ENCODE measurements around the gene SETBP1. TPM values are rescaled to one million over a fixed set of nuclear protein-coding genes. Genes with fewer than 3 reads are reported as not detected.

The SETBP1 gene
- total RNA-seq, 1 donor = 22.8 TPM

GRCh38 chr18:44709307-44710126 is 28.8 kb downstream of the SETBP1 start:
- H3K79me2 ChIP-seq (ENCODE audit: insufficient read depth, low read length) = no peaks in the 10 kb centered on the region
- H3K4me1 ChIP-seq (ENCODE audit: insufficient read depth, low read length) = no peaks in the 10 kb centered on the region
- no peaks in the 10 kb centered on the region for H4K20me1 ChIP-seq (ENCODE audit: insufficient read depth, low read length)
- no peak overlapping the region for H2AFZ ChIP-seq (ENCODE audit: low read length)
- no peak overlapping the region for H3K4me3 ChIP-seq (ENCODE audit: insufficient read depth, low read length)
- peak overlapping the region; percentile 56 for H3K4me2 ChIP-seq (ENCODE audit: insufficient read depth, low read length)
- TF ChIP-seq, protein P1, sequence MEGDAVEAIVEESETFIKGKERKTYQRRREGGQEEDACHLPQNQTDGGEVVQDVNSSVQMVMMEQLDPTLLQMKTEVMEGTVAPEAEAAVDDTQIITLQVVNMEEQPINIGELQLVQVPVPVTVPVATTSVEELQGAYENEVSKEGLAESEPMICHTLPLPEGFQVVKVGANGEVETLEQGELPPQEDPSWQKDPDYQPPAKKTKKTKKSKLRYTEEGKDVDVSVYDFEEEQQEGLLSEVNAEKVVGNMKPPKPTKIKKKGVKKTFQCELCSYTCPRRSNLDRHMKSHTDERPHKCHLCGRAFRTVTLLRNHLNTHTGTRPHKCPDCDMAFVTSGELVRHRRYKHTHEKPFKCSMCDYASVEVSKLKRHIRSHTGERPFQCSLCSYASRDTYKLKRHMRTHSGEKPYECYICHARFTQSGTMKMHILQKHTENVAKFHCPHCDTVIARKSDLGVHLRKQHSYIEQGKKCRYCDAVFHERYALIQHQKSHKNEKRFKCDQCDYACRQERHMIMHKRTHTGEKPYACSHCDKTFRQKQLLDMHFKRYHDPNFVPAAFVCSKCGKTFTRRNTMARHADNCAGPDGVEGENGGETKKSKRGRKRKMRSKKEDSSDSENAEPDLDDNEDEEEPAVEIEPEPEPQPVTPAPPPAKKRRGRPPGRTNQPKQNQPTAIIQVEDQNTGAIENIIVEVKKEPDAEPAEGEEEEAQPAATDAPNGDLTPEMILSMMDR (IDR thresholded peaks at IDR 0.05; ENCODE audit: extremely low read depth, low read depth, low read length) = no peak
- no peaks in the 10 kb centered on the region for H3K36me3 ChIP-seq (ENCODE audit: insufficient read depth, low read length)
- no peaks in the 10 kb centered on the region for H3K27me3 ChIP-seq (ENCODE audit: insufficient read depth, low read length)
- H3K9me3 ChIP-seq (ENCODE audit: low read depth, low read length) = no peaks in the 10 kb centered on the region
- H3K27ac ChIP-seq (ENCODE audit: low read depth, low read length) = no peak overlapping the region
- no peak for DNase-seq (ENCODE audit: insufficient read length, low spot score, missing footprints)

DNA sequence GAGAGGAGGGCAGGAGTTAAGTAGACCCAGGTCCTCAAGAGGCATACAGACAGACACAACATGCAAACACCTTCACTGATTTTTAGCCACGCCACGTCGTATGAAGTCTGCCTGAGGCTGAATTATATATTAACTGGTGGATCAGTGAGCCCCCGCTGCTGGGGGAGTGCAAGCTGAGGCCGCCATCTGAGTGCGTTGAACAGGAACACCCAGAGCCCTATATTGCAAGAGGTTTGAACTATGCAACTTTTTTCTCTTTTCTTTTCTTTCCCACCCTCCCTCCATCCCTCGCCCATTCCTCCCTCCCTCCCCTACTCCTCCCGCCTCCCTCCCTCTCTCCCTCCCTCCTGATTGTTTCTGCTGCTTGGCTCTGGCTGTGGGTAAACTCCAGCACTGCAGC is 30.2 kb downstream of the SETBP1 start:
- H4K20me1 ChIP-seq (ENCODE audit: insufficient read depth, low read length) = no peaks in the 10 kb centered on the region
- no peak overlapping the region for H3K4me3 ChIP-seq (ENCODE audit: insufficient read depth, low read length)
- H3K9me3 ChIP-seq (ENCODE audit: low read depth, low read length) = no peaks in the 10 kb centered on the region
- no peaks in the 10 kb centered on the region for H3K36me3 ChIP-seq (ENCODE audit: insufficient read depth, low read length)
- H3K79me2 ChIP-seq (ENCODE audit: insufficient read depth, low read length) = no peaks in the 10 kb centered on the region
- H3K27me3 ChIP-seq (ENCODE audit: insufficient read depth, low read length) = no peaks in the 10 kb centered on the region
- peaks cover 4% of the 10 kb centered on the region for H3K4me1 ChIP-seq (ENCODE audit: insufficient read depth, low read length)
- no peak overlapping the region for H3K4me2 ChIP-seq (ENCODE audit: insufficient read depth, low read length)
- H3K27ac ChIP-seq (ENCODE audit: low read depth, low read length) = no peak overlapping the region
- DNase-seq (ENCODE audit: insufficient read length, low spot score, missing footprints) = no peak
- TF ChIP-seq, protein P1 (IDR thresholded peaks at IDR 0.05; ENCODE audit: extremely low read depth, low read depth, low read length) = no peak
- no peak overlapping the region for H2AFZ ChIP-seq (ENCODE audit: low read length)

GRCh38 chr18:44712025-44712424 is 31.3 kb downstream of the SETBP1 start:
- no peak overlapping the region for H3K27ac ChIP-seq (ENCODE audit: low read depth, low read length)

DNA sequence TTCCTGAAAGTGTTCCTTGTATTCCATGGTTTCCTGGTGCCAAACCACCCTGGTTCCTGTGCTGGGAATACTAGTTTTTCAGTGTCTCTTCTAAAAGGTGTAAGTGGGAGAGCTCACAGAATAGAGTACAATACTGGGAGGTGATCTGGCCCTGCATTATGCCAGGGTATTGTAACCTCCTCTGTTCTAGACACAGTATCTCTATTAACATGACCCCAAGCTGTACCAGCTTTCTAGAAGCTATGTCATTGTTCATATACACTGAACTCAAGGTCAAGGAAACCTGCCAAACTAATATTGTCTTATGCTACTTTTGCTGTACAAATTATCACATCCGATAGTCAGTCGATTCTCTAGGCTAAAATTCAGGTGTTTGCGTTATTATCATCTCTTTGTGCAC is 32.7 kb downstream of the SETBP1 start:
- Histone ChIP-seq H4K20me1 (ENCODE audit: insufficient read depth, low read length) (no peaks in the 10 kb centered on the region), H3K27me3 (ENCODE audit: insufficient read depth, low read length) (no peaks in the 10 kb centered on the region), H3K36me3 (ENCODE audit: insufficient read depth, low read length) (no peaks in the 10 kb centered on the region), H2AFZ (ENCODE audit: low read length) (no peak overlapping the region), H3K4me3 (ENCODE audit: insufficient read depth, low read length) (no peak overlapping the region), H3K79me2 (ENCODE audit: insufficient read depth, low read length) (no peaks in the 10 kb centered on the region), H3K4me1 (ENCODE audit: insufficient read depth, low read length) (peaks cover 6% of the 10 kb centered on the region), H3K4me2 (ENCODE audit: insufficient read depth, low read length) (no peak overlapping the region), H3K27ac (ENCODE audit: low read depth, low read length) (no peak overlapping the region), H3K9me3 (ENCODE audit: low read depth, low read length) (no peaks in the 10 kb centered on the region)
- TF ChIP-seq, protein P1 (IDR thresholded peaks at IDR 0.05; ENCODE audit: extremely low read depth, low read depth, low read length) = no peak
- no peak for DNase-seq (ENCODE audit: insufficient read length, low spot score, missing footprints)

More at GRCh38 chr18:44712025-44712424, 31.3 kb downstream of the SETBP1 start:
- DNase-seq (ENCODE audit: insufficient read length, low spot score, missing footprints) = no peak
- H3K9me3 ChIP-seq (ENCODE audit: low read depth, low read length) = no peaks in the 10 kb centered on the region
- H3K4me1 ChIP-seq (ENCODE audit: insufficient read depth, low read length) = peaks cover 6% of the 10 kb centered on the region
- no peaks in the 10 kb centered on the region for H3K27me3 ChIP-seq (ENCODE audit: insufficient read depth, low read length)
- H4K20me1 ChIP-seq (ENCODE audit: insufficient read depth, low read length) = no peaks in the 10 kb centered on the region
- TF ChIP-seq, protein P1 (IDR thresholded peaks at IDR 0.05; ENCODE audit: extremely low read depth, low read depth, low read length) = no peak
- H3K36me3 ChIP-seq (ENCODE audit: insufficient read depth, low read length) = no peaks in the 10 kb centered on the region
- H3K79me2 ChIP-seq (ENCODE audit: insufficient read depth, low read length) = no peaks in the 10 kb centered on the region
- H3K4me2 ChIP-seq (ENCODE audit: insufficient read depth, low read length) = no peak overlapping the region
- no peak overlapping the region for H3K4me3 ChIP-seq (ENCODE audit: insufficient read depth, low read length)
- no peak overlapping the region for H2AFZ ChIP-seq (ENCODE audit: low read length)

All from osteoblast (primary cell).